Esophagus (tissue), 2 donors: ENCODE data around the gene AP4S1. TPM values are rescaled to one million over a fixed set of nuclear protein-coding genes. Genes with fewer than 3 reads are reported as not detected.
A peak's percentile ranks its signal among the peaks of the same experiment; 100 is the strongest.
"Not testable (repeated sequence)": the region's sequence is repeated elsewhere in the genome, so short reads cannot be mapped to it uniquely, and the experiment has no call there.

ENCODE experiments used
- H3K27ac ChIP-seq, 2 donors: one replicate each; pipeline ENCODE4 v1.5.1; 2013; ENCODE audit warnings: low read depth in 2 of 2, mild to moderate bottlenecking in 2 of 2, inconsistent platforms in 1 of 2, low read length in 1 of 2, moderate library complexity in 1 of 2
- H3K27me3 ChIP-seq, 2 donors: one replicate each; pipeline ENCODE4 v1.6.1; 2013; ENCODE audit warnings: low read length in 2 of 2, control low read depth in 1 of 2, mild to moderate bottlenecking in 1 of 2; ENCODE audit not compliant: insufficient read depth in 2 of 2, control insufficient read depth in 1 of 2
- H3K36me3 ChIP-seq, 2 donors: one replicate each; pipeline ENCODE4 v1.6.1; 2013; ENCODE audit warnings: low read length in 1 of 2; ENCODE audit not compliant: control insufficient read depth in 2 of 2, insufficient read depth in 2 of 2
- H3K4me1 ChIP-seq, 2 donors: one replicate each; pipeline ENCODE4 v1.6.1; 2013; ENCODE audit warnings: low read length in 1 of 2; ENCODE audit not compliant: control insufficient read depth in 2 of 2, insufficient read depth in 2 of 2
- H3K4me3 ChIP-seq, 2 donors: one replicate each; pipeline ENCODE4 v1.5.1; 2013; ENCODE audit warnings: low read length in 2 of 2, mild to moderate bottlenecking in 2 of 2, low read depth in 1 of 2, moderate library complexity in 1 of 2
- H3K9me3 ChIP-seq, 2 donors: one replicate each; pipeline ENCODE4 v1.6.1; 2013; ENCODE audit warnings: mild to moderate bottlenecking in 2 of 2, low read depth in 1 of 2, low read length in 1 of 2, moderate library complexity in 1 of 2; ENCODE audit not compliant: control insufficient read depth in 2 of 2, insufficient read depth in 1 of 2
- WGBS, 2 donors: extraction: QIAGEN DNeasy Blood & Tissue Kit; methylation state at CpG; one replicate each; pipeline ENCODE4 v1.1.7; 2013; 5-methylcytosine and 5-hydroxymethylcytosine counted together
- polyA plus RNA-seq, 2 donors: library from polyadenylated mRNA; stranded (reverse); fragments of 200-250 nt; gene quantifications; one replicate each; pipeline ENCODE4 v1.2.3, GENCODE V29; 2013
- donor health status: healthy with polysubstance abuse.
- donor health status: Bipolar disorder and iron deficiency.

Gene AP4S1
- polyA plus RNA-seq, 2 donors: 2.4 to 3.7 TPM

GRCh38 chr14:31071151-31071550 is 45.7 kb downstream of the AP4S1 start:
- 92 to 96% methylated on average over 2 of the region's 2 CpGs for WGBS, 2 donors

DNA sequence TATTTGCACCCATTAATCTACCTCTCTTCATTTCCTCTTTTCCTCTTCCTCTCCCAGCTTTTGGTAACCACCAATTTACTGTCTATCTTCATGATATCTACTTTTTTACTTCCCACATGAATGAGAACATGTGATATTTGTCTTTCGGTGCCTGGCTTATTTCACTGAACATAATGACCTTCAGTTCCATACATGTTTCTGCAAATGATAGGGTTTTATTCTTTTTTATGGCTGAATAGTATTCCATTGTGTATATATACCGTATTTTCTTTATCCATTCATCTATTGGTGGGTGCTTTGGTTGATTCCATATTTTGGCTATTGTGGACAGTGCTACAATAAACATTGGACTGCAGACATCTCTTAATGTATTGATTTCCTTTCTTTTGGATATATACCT is 49.7 kb downstream of the AP4S1 start:
- no peaks in the 10 kb centered on the region for H3K36me3 ChIP-seq
- no peak overlapping the region for H3K27ac ChIP-seq
- no peak overlapping the region for H3K4me3 ChIP-seq
- no peaks in the 10 kb centered on the region for H3K4me1 ChIP-seq
- no peaks in the 10 kb centered on the region for H3K27me3 ChIP-seq
- H3K9me3 ChIP-seq: no peaks in the 10 kb centered on the region
- 97 to 100% methylated on average over 2 of the region's 2 CpGs for WGBS, 2 donors

More at GRCh38 chr14:31071151-31071550, 45.7 kb downstream of the AP4S1 start:
- no peak overlapping the region for H3K4me3 ChIP-seq
- H3K27ac ChIP-seq: no peak overlapping the region
- no peaks in the 10 kb centered on the region for H3K36me3 ChIP-seq
- no peaks in the 10 kb centered on the region for H3K9me3 ChIP-seq
- no peaks in the 10 kb centered on the region for H3K27me3 ChIP-seq
- no peaks in the 10 kb centered on the region for H3K4me1 ChIP-seq

DNA sequence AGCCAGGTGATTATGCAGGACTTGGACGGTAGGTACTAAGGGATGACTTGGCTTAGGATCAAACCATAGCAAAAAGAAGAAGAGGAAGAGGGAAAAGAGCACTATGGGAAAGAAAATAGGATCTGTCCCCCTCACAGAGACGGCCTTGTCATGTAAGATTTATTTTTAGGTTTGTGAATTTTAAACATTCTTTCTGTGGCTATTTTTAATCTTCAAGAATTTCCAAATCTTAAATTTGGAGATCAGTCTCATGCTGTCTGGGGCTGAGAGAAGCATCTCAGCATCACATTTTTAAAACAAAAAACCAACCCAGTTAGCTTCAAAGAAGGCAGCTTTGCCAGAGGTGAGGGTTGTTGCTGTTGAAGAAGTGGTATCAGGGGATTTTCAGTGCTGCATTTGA is 53.3 kb downstream of the AP4S1 start:
- 43 to 48% methylated on average over 2 of the region's 2 CpGs for WGBS, 2 donors
- Histone ChIP-seq H3K9me3 (no peaks in the 10 kb centered on the region), H3K4me3 (no peak overlapping the region), H3K36me3 (no peaks in the 10 kb centered on the region), H3K27me3 (no peaks in the 10 kb centered on the region), H3K27ac (no peak overlapping the region), H3K4me1 (no peaks in the 10 kb centered on the region)

DNA sequence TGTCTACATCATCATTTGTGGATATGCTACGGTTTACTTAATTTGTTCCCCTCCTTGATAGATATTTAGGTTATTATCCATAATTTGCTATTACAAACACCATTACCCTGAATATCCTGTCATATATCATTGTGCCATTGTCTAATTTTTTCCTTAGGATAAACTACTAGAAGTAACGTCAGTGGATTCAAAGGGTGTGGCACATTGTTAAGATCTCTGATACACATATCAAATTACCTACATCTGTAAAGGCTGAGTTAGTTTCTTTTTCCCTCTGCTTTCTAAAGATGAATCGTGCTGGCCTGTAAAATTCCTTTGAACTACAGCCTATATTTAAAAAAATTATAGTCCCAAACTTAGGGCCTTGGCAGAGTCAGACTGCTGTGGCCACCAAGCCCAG is 54.6 kb downstream of the AP4S1 start:
- 44 to 46% methylated on average over 3 of the region's 3 CpGs for WGBS, 2 donors

GRCh38 chr14:31080484-31080883 is 55.0 kb downstream of the AP4S1 start:
- Histone ChIP-seq H3K4me1 (no peaks in the 10 kb centered on the region), H3K27ac (no peak overlapping the region), H3K4me3 (no peak overlapping the region), H3K27me3 (no peaks in the 10 kb centered on the region), H3K36me3 (no peaks in the 10 kb centered on the region), H3K9me3 (no peaks in the 10 kb centered on the region)
- WGBS, 2 donors: 91 to 93% methylated on average over 4 of the region's 4 CpGs

More for the DNA sequence above, 54.6 kb downstream of the AP4S1 start:
- Histone ChIP-seq H3K4me1 (no peaks in the 10 kb centered on the region), H3K9me3 (no peaks in the 10 kb centered on the region), H3K36me3 (no peaks in the 10 kb centered on the region), H3K27ac (no peak overlapping the region), H3K4me3 (no peak overlapping the region), H3K27me3 (no peaks in the 10 kb centered on the region)

DNA sequence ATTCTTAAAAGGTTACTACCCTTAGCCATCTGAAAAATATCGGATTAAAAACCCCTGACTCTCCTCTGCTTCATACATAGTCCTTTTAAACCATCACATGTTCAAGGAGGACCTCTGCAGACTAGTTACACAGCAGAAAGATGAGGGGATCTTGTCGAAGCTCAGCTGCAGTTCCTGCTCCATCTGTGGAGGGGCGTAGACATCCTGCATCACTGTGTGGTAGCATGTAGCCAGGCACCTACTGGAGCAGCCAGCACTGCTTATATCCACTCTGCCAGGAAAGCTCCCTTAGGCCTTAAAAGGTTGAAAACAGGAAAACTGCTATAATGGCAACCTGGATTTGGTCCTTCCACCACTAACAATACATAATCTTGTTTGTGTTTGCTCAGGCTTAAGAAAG is 58.3 kb downstream of the AP4S1 start:
- Histone ChIP-seq H3K36me3 (no peaks in the 10 kb centered on the region), H3K27ac (no peak overlapping the region), H3K9me3 (no peaks in the 10 kb centered on the region), H3K4me3 (no peak overlapping the region), H3K4me1 (no peaks in the 10 kb centered on the region), H3K27me3 (no peaks in the 10 kb centered on the region)
- 83 to 86% methylated on average over 3 of the region's 3 CpGs for WGBS, 2 donors

DNA sequence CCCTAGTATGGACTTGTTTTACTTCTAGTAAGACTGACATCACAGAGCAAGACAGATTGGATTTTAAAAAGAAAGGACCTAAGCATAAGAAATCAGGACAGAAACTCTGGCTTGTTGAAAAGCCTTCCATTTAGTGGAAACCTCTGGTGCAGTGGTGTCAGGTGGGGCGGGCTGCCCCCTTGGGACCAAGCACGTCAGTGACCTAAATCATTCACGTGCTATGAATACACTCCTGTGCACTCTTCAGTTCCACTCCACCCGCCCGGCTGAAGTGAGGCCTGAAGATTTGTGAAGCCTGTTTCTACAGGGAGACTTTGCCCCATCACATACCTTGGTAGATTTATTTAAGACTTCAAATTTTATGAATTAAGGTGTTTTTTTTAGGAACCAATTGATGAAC is 58.9 kb downstream of the AP4S1 start:
- no peak overlapping the region for H3K4me3 ChIP-seq
- no peaks in the 10 kb centered on the region for H3K9me3 ChIP-seq
- 85 to 93% methylated on average over 5 of the region's 5 CpGs for WGBS, 2 donors
- no peaks in the 10 kb centered on the region for H3K4me1 ChIP-seq
- no peaks in the 10 kb centered on the region for H3K36me3 ChIP-seq
- no peak overlapping the region for H3K27ac ChIP-seq
- H3K27me3 ChIP-seq: no peaks in the 10 kb centered on the region

GRCh38 chr14:31085027-31085426 is 59.6 kb downstream of the AP4S1 start:
- WGBS, 2 donors: 97% methylated on average over 3 of the region's 3 CpGs
- Histone ChIP-seq H3K36me3 (no peaks in the 10 kb centered on the region), H3K4me3 (no peak overlapping the region), H3K4me1 (no peaks in the 10 kb centered on the region), H3K27me3 (no peaks in the 10 kb centered on the region), H3K27ac (no peak overlapping the region), H3K9me3 (no peaks in the 10 kb centered on the region)

DNA sequence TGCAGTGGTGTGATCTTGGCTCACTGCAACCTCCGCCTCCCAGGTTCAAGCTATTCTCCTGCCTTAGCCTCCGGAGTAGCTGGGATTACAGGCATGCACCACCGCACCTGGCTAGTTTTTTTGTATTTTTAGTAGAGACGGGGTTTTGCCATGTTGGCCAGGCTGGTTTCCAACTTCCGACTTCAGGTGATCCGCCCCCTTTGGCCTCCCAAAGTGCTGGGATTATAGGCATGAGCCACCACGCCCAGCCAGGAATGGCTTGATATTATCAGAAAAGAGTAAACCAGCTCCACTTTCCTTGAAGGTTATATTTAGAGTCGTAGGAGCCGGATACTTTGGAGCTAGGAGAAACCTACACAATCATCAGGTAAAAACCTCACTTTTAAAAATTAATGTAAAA is 61.0 kb downstream of the AP4S1 start:
- 68 to 76% methylated on average over 9 of the region's 9 CpGs for WGBS, 2 donors
- H3K4me3 ChIP-seq, H3K9me3 ChIP-seq, H3K27ac ChIP-seq, H3K4me1 ChIP-seq, H3K27me3 ChIP-seq, H3K36me3 ChIP-seq: not testable (repeated sequence)

DNA sequence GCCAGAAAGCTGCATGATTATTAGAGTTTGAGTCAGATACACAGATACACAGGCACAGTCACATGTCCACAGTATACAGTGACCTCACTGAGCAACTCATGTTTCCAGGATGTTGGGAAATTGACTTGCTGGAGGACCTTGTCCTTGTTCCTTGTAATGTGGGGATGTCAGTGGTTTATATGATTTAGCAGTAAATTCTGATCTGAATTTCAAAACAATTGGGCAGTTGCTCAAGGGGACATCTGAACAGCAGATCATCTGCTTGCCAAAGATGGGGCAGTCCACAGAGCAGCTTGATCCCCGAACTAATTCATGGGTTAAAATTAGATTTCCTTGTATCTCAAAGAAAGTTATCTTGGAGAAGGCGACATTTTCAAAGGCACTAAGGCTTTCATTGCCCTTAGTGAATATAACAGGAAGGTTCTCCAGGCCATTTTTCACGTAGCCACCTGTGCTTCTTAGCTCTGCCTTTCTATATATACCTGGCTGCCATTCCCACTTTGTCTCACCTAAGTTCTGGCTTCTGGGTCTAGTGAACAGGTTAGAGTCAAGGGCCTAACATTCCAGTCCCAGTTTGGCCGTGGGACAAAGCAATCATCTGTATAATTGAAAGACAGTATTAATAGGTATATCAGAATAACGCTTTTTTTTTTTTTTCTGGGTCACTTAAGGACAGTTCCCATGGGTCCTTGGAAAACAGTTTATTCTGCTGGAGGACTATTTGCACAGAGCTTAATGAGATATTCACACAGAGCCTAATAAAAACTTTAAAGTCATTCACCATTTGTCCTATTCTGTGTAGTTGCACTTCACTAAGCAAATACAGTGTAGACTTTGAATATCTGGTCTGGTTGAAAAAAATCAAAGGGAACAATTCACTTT is 65.7 kb downstream of the AP4S1 start:
- Histone ChIP-seq H3K27me3 (no peaks in the 10 kb centered on the region), H3K4me3 (no peak overlapping the region), H3K27ac (peak overlapping the region in 1 of 2 donors; percentile 49), H3K9me3 (no peaks in the 10 kb centered on the region), H3K4me1 (no peaks in the 10 kb centered on the region), H3K36me3 (no peaks in the 10 kb centered on the region)
- WGBS, 2 donors: 54 to 58% methylated on average over 5 of the region's 5 CpGs
